Activated naive CD4-positive, alpha-beta T cell treated with anti-CD3 and anti-CD28 coated beads, Interleukin-2, amount 50 U/mL, for 24 hours (primary cell): ENCODE measurements around the gene ACSF3.
"Not testable (repeated sequence)": the region's sequence is repeated elsewhere in the genome, so short reads cannot be mapped to it uniquely, and the experiment has no call there.

Source experiments
- H3K27ac Mint-ChIP-seq: one replicate; pipeline ENCODE4 v1.8.0; 2021; ENCODE audit warnings: mild to moderate bottlenecking, mixed read lengths
- H3K27me3 Mint-ChIP-seq: one replicate; pipeline ENCODE4 v1.8.0; 2021; ENCODE audit warnings: mixed read lengths
- H3K36me3 Mint-ChIP-seq: one replicate; pipeline ENCODE4 v1.8.0; 2021; ENCODE audit warnings: mixed read lengths
- H3K4me1 Mint-ChIP-seq: one replicate; pipeline ENCODE4 v1.8.0; 2021; ENCODE audit warnings: mixed read lengths
- H3K4me3 Mint-ChIP-seq: one replicate; pipeline ENCODE4 v1.8.0; 2021; ENCODE audit warnings: mild to moderate bottlenecking, mixed read lengths
- H3K9me3 Mint-ChIP-seq: one replicate; pipeline ENCODE4 v1.8.0; 2021; ENCODE audit warnings: mixed read lengths

Gene ACSF3

DNA sequence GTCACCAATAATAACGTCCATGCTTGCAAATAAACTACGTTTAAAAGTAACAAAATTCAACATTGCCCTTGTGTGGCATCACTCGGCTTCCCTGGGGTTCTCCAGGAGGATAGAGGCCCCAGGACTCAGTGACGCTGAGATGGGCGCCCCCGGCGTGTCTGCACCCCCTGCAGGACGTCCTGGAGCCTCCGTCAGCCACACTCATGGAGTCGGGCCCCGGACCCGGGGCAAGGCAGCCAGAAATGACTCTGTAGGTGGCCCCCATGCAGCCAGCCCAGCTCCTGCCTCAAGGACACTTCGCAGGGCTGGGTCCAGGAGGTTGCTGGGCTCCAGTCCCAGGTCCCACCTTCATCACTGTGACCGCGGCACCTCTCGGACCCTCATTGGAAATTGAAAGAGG lies 16.6 kb upstream of the ACSF3 start:
- no peaks in the 10 kb centered on the region for H3K9me3 Mint-ChIP-seq
- H3K4me1 Mint-ChIP-seq, result no peaks in the 10 kb centered on the region
- H3K27me3 Mint-ChIP-seq, result no peaks in the 10 kb centered on the region
- no peak overlapping the region for H3K4me3 Mint-ChIP-seq
- no peaks in the 10 kb centered on the region for H3K36me3 Mint-ChIP-seq
- H3K27ac Mint-ChIP-seq, result no peak overlapping the region

DNA sequence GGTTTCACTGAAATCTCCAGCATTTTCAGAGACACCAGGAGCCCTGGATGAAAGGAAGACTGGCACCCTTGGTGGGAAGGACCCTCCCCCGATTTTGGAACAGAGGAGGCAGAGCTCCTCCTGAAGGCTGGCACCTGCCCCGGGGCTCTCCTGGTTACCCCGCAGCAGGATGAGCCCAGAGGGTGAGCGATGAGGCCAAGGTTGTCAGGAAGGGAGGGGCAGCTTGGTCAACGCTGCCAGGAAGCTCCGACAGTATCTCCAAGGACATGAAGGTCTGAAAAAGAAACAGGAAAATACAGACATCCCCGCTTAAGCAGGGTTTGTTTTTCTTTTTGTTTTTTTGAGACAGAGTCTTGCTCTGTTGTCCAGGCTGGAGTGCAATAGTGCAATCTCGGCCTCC lies 15.5 kb upstream of the ACSF3 start:
- H3K36me3 Mint-ChIP-seq, result no peaks in the 10 kb centered on the region
- no peaks in the 10 kb centered on the region for H3K9me3 Mint-ChIP-seq
- no peaks in the 10 kb centered on the region for H3K27me3 Mint-ChIP-seq
- no peaks in the 10 kb centered on the region for H3K4me1 Mint-ChIP-seq
- H3K27ac Mint-ChIP-seq, result no peak overlapping the region
- no peak overlapping the region for H3K4me3 Mint-ChIP-seq

DNA sequence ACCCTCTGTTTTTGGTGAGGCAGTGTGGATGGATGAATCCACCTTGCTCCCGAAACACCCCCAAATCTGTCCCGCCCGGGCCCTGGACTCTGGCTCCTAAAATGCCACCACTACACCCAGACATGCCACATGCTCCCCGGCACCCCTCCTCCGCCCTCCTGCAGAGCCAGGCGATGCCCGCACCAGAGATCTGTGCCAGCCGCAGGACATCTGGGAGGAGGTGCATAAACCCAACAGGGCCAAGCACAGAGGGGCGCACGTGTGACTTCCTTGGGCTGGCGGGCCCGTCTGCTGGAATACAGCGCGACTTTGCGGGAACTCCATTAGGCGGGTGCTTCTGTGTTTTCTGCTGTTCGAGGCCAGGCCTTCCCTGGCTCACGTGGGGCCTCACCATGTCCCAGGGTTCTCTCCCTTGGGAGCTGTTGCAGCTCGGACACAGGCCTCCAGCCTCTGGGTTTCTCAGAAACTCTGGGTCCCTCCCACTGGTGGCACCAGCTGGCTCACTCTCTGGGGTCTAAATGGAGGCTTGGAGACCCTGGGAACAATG lies 14.1 kb upstream of the ACSF3 start:
- peaks cover 2% of the 10 kb centered on the region for H3K4me1 Mint-ChIP-seq
- no peaks in the 10 kb centered on the region for H3K9me3 Mint-ChIP-seq
- no peaks in the 10 kb centered on the region for H3K27me3 Mint-ChIP-seq
- H3K4me3 Mint-ChIP-seq, result no peak overlapping the region
- H3K27ac Mint-ChIP-seq, result peak overlapping the region; percentile 17
- no peaks in the 10 kb centered on the region for H3K36me3 Mint-ChIP-seq

DNA sequence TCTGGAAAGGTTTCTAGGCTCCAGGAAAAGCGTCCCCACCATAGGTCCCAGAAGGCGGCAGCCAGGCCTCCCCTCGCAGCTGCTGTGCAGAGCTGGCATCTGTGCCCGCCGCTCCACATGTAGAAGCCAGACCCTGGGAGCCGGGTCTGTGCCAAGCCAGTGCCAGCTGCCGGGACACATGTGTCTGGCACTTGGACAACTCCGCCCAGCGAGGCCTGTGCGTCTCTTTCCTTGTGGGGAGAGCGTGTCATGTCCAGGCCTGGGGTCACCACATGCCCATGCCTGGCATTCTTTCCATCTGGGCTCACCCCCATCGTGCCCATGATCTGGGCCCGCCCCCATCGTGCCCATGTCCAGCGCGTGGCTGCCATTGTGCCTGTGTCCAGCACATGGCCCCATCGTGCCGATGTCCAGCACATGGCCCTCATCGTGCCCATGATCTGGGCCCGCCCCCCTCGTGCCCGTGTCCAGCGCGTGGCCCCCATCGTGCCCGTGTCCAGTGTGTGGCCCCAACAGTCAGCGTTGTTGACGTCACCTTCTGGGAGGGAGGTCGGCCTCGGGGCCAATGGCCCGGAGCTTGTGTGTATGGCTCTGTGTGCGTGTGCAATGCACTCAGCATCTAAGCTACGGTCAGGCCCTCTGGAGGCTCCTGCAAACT lies 13.3 kb upstream of the ACSF3 start:
- H3K27me3 Mint-ChIP-seq, result no peaks in the 10 kb centered on the region
- H3K4me1 Mint-ChIP-seq, result peaks cover 8% of the 10 kb centered on the region
- H3K27ac Mint-ChIP-seq, result no peak overlapping the region

DNA sequence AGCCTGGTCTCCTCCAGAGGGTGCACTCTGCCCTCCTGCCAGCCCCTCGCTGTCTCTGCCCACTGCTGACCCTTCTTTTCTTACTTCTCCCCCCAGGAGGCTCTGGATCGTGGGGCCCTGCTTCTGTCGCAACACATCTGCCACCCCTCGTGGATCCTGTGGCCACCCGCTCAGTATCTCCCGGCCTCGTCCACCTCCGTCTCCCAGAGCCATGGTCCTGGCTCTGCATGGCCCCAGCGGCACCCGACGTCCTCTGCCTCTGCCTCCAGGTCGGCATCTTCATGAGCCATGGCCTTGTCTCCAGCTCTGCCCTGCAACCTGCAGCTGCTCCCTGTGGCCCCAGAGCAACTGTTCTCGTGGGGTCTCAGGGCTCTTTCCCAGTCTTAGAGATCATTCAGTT lies 12.1 kb upstream of the ACSF3 start:
- Mint-ChIP-seq H3K36me3 (no peaks in the 10 kb centered on the region), H3K4me1 (peaks cover 8% of the 10 kb centered on the region), H3K27me3 (no peaks in the 10 kb centered on the region), H3K27ac (no peak overlapping the region), H3K9me3 (no peaks in the 10 kb centered on the region), H3K4me3 (no peak overlapping the region)

More for the DNA sequence above, 13.3 kb upstream of the ACSF3 start:
- Mint-ChIP-seq H3K36me3 (no peaks in the 10 kb centered on the region), H3K4me3 (no peak overlapping the region), H3K9me3 (no peaks in the 10 kb centered on the region)

DNA sequence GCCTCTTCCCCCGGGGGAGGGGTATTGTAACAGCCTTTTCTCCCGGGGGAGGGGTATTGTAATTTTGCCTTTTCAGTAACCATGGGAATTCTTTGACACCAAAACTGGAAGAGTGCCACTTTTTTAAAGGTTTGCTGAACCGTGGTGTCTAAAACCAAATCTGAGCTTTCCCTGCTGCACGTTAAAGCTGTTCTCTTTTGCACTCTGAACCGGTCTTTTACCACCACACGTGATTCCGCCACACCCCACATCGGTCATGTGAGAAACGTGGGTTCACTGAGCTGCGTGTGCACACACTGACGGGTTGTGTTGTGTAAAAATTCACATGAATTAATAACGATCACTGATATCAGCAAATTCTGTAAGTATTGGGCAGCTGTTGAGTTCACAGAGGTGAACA lies 9.2 kb upstream of the ACSF3 start:
- peaks cover 8% of the 10 kb centered on the region for H3K4me1 Mint-ChIP-seq
- peak overlapping the region; percentile 68 for H3K4me3 Mint-ChIP-seq
- no peaks in the 10 kb centered on the region for H3K9me3 Mint-ChIP-seq
- no peaks in the 10 kb centered on the region for H3K36me3 Mint-ChIP-seq
- H3K27me3 Mint-ChIP-seq, result no peaks in the 10 kb centered on the region
- peak overlapping the region; percentile 51 for H3K27ac Mint-ChIP-seq

DNA sequence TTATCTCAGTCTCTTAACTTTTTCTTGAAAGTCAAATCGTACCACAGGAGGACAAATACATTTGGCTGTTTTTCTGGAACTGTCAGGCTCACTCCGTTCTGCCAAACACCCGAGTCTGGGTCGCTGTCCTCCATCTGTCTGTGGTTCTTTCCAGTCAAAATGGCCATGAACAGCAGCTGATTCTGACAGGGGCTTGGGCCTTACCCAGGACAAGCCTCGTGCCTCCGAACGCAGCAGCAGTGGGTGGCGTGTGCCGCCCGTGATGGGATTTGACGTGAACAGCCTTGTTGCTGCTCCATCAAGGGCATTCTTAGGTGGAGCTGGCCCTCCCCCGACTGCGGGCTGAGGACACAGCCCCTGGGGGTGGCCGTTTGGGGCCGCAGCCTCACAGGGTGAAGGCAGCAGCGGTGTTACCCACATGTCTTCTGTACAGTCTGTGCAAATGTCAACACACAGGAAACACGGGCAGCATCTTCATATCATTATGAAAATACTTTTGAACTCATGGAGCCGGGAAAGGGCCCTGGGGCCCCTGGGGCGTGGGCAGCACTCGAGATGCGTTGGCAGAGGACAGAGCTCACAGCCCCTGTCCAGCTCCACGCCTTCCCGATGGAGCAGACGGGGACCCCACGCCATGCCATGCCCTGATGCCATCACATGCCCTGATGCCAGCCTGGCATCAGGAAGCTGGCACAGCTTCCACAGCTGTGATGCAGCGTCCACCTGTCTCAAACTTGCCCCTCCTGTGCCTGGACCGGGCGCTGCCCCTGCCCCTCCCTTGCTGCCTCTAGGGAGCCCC lies 8.6 kb upstream of the ACSF3 start:
- H3K4me3 Mint-ChIP-seq, result peak overlapping the region; percentile 68

DNA sequence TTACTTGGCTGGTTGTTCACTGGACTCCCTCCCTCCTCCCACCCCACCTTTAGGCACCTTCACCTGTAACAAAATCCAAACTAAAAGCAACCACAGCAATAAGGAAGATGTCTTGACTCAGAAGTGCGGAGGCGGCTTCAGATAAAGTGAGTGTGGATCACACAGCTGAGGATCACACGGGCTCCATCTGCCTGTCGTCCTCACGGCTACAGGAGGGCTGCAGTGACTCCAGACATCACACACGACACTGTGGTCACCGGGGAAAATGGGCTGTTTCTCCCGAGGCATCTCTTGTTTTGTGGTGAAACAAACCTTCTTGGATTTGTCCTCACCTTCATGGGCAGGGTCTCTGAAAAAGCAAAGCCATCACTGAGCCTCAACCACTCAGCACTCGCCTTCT lies 7.9 kb upstream of the ACSF3 start:
- Mint-ChIP-seq H3K36me3 (no peaks in the 10 kb centered on the region), H3K27ac (no peak overlapping the region), H3K4me1 (peaks cover 8% of the 10 kb centered on the region), H3K4me3 (no peak overlapping the region), H3K27me3 (no peaks in the 10 kb centered on the region), H3K9me3 (no peaks in the 10 kb centered on the region)

More for the DNA sequence above, 8.6 kb upstream of the ACSF3 start:
- H3K27me3 Mint-ChIP-seq, result no peaks in the 10 kb centered on the region
- no peaks in the 10 kb centered on the region for H3K36me3 Mint-ChIP-seq
- H3K4me1 Mint-ChIP-seq, result peaks cover 8% of the 10 kb centered on the region
- no peaks in the 10 kb centered on the region for H3K9me3 Mint-ChIP-seq
- H3K27ac Mint-ChIP-seq, result no peak overlapping the region

DNA sequence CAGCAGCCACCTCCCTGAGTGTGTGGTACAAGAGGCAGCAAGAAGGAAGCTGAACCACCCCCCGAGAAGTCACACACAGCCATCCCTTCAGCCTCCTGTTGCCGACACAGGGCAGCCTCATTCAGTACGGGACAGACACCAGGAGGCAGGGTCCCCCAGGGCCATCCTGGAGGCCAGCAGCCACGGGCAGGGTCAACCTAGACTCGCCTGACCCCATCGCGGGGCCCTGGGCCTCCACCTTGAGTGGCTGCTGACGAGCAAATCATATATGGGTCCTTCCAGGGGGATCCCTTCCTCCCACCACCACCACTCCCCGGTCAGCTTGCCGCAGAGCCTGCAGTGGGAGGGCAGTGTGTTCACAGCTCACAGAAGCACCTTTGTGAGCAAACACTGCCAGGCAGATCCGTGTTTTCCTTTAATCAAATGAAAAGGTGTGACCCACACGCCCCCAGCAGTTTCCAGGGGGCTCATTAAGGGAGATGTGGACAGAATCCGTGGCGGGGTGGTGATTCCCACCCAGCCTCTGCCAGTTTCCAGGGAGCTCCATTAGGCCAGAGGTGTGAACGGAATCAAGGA lies 5.6 kb upstream of the ACSF3 start:
- no peak overlapping the region for H3K27ac Mint-ChIP-seq
- H3K27me3 Mint-ChIP-seq, result no peaks in the 10 kb centered on the region
- H3K4me1 Mint-ChIP-seq, result peaks cover 8% of the 10 kb centered on the region
- no peaks in the 10 kb centered on the region for H3K36me3 Mint-ChIP-seq
- no peaks in the 10 kb centered on the region for H3K9me3 Mint-ChIP-seq
- H3K4me3 Mint-ChIP-seq, result no peak overlapping the region

DNA sequence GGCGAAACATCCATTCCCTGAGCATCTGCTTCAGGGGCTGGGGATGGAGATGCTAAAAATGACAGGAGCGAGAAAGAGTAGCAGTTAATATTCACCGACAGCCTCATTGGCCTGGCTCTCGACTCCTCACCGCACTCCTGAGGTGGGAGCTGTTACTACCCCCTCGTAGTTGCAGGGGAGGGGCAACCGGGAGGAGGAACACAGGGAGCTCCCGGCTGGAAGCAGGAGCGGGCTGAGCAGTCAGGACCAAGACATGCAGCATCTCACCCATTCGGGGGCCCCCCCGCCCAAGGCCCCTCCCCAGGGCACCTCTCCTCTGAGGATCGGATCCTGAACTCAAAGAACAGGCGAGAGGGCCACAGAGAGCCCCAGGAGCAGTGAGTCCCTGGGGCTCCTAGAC lies 4.5 kb upstream of the ACSF3 start:
- Mint-ChIP-seq H3K36me3 (no peaks in the 10 kb centered on the region), H3K4me3 (no peak overlapping the region), H3K4me1 (peaks cover 10% of the 10 kb centered on the region), H3K9me3 (no peaks in the 10 kb centered on the region), H3K27me3 (no peaks in the 10 kb centered on the region), H3K27ac (no peak overlapping the region)

DNA sequence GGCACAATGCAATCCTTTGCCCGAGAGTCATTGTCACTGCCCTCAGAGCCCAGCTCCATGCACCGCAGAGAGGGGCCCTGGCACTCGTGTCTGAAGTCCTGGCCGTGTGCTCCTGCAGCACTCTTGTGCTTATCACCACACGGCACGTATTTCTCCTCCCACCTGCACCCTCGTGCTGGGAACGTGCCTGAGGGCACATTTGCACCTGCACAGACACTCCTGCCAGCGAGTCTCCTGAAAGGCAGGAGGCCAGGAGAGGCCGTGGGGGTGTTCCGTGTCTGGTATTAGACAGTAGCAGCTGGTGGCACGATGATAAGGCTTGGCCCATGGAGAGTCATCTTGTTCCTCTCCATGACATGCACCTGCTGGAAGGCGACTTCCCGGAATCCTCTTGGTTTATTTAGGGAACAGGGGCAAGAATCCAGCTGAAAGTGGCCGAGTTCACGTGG lies 3.4 kb upstream of the ACSF3 start:
- no peaks in the 10 kb centered on the region for H3K9me3 Mint-ChIP-seq
- H3K36me3 Mint-ChIP-seq, result no peaks in the 10 kb centered on the region
- H3K27me3 Mint-ChIP-seq, result no peaks in the 10 kb centered on the region
- peaks cover 12% of the 10 kb centered on the region for H3K4me1 Mint-ChIP-seq
- no peak overlapping the region for H3K4me3 Mint-ChIP-seq
- H3K27ac Mint-ChIP-seq, result no peak overlapping the region

DNA sequence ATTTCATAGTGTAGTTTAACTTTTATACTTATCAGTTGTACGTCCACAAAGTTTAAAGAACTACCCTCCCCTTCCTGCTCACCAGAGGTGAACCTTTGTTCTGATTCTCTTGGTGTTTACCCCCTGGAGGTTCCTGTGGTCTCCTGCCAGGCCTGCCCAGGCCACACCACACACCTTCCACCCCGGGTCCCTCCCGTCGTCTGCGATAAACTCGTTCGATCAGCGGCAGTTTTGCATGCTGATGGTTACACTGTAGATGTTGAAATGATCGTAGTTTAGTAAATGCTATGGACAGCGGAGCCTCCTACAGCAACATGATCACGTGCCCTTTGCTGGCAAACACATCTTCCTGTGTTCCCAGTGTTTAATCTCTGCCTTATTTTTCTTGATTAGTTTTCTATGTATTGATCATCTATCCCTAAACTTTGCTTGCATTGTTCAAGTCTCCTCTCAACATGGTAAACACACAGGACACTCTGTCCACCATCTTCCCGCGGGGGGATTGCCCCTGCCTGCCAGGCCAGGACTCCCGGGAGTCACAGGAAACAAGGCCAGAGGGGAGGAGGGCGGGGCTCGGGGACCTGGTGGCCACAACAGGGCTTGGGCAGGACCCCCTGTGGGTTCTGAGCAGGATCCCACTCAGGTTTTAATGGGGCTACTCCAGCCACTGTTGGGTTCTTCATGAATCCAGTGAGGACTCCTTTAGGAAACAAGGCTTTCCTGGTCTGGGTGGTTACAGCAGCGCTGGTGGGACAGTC lies 2.8 kb upstream of the ACSF3 start:
- H3K27me3 Mint-ChIP-seq, result no peaks in the 10 kb centered on the region
- no peak overlapping the region for H3K4me3 Mint-ChIP-seq
- peaks cover 18% of the 10 kb centered on the region for H3K4me1 Mint-ChIP-seq
- H3K36me3 Mint-ChIP-seq, result no peaks in the 10 kb centered on the region
- no peaks in the 10 kb centered on the region for H3K9me3 Mint-ChIP-seq
- no peak overlapping the region for H3K27ac Mint-ChIP-seq

DNA sequence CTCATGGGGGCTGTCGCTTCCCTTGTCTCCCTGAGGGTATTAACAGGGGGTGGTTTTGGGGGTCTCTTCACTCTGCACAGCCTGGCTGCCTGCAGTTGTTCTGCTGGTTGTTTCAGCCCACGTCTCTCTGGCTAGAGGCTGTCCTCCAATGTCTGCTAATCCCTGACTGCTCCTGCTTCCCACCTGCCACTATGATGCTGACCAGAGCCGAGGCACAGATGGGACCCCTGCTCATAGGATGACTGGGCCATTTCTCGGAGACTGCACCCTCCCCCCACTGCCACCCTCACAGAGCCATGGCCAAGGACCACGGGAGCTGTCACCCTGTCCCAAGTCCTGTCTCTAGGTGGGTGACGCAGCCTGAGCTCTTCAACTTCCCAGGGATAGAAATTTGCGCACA lies 1.6 kb upstream of the ACSF3 start:
- Mint-ChIP-seq H3K27ac (no peak overlapping the region), H3K4me1 (peaks cover 30% of the 10 kb centered on the region), H3K4me3 (peak overlapping the region; percentile 62), H3K36me3 (no peaks in the 10 kb centered on the region), H3K9me3 (no peaks in the 10 kb centered on the region), H3K27me3 (no peaks in the 10 kb centered on the region)

DNA sequence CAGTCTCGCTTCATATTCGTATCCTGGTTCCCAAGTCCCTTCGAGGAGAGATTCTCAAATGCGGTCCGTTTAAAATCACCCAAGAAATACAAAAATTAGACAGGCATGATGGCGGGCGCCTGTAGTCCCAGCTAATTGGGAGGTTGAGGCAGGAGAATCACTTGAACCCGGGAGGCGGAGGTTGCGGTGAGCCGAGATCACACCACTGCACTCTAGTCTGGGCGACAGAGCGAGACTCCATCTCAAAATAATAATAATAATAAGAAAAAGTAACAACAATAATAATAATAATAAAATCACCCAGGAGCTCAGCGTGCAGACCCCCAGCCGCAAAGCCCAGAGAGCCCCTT lies 425 bp upstream of the ACSF3 start:
- not testable (repeated sequence) for H3K36me3 Mint-ChIP-seq, H3K27me3 Mint-ChIP-seq

DNA sequence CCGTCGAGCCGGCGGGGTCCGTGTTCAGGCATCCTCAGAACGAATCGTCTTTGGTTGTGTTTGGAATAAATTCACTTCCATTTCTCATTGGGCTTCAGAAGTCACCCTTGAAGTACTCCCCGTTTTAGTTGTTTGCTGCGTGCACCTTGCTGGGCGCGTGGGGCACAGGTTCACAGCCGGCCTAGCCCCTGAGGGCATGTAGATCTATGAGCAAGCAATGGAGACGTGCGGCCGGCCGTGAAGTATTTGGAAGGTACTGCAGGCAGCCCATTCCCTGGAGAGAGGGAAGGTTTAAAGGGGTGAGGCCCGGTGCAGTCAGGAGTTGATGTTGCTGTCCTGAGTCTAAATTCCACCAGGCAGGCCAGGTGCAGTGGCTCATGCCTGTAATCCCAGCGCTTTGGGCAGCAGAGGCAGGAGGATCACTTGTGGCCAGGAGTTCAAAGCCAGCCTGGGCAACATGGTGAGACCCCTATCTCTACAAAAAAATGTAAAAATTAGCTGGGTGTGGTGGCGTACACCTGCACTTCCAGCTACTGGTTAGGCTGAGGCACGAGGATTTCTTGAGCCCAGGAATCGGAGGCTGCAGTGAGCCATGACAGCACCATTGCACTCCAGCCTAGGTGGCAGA lies 714 bp downstream of the ACSF3 start:
- Mint-ChIP-seq H3K9me3 (no peaks in the 10 kb centered on the region), H3K4me3 (peak overlapping the region; percentile 97), H3K36me3 (peaks cover 2% of the 10 kb centered on the region), H3K27me3 (no peaks in the 10 kb centered on the region), H3K27ac (peak overlapping the region; percentile 99), H3K4me1 (peaks cover 54% of the 10 kb centered on the region)

More for the DNA sequence above, 425 bp upstream of the ACSF3 start:
- H3K4me1 Mint-ChIP-seq, result peaks cover 42% of the 10 kb centered on the region
- H3K4me3 Mint-ChIP-seq, result peak overlapping the region; percentile 60
- H3K27ac Mint-ChIP-seq, result peak overlapping the region; percentile 74
- H3K9me3 Mint-ChIP-seq, result not testable (repeated sequence)
